BJ (cell line): ENCODE data around the gene TNIK. TPM values are rescaled to one million over a fixed set of nuclear protein-coding genes. Genes with fewer than 3 reads are reported as not detected.

Experiments
- CTCF ChIA-PET: fragments of 350-600 bp; formaldehyde crosslinking; extraction: SDS; loops from one replicate; lab custom pipeline; 2021; ENCODE audit warnings: antibody characterized with exemption, inconsistent platforms; lab: Yijun Ruan, JAX
- POLR2A ChIA-PET: fragments of 300-600 bp; sonication (Branson Sonifier 250); formaldehyde crosslinking; extraction: SDS; loops from one replicate; lab custom pipeline; 2021; ENCODE audit warnings: antibody characterized with exemption; lab: Charles Lee
- DNase-seq: peaks from one replicate; pipeline ENCODE4 v3.0.0-alpha.2; 2011; ENCODE audit warnings: low read depth
- H3K27me3 ChIP-seq: 2 replicates; pipeline ENCODE4 v1.6.0; 2011; ENCODE audit warnings: low read length; ENCODE audit not compliant: control insufficient read depth, insufficient read depth
- H3K36me3 ChIP-seq: 2 replicates; pipeline ENCODE4 v1.5.1; 2011; ENCODE audit warnings: low read length; ENCODE audit not compliant: control insufficient read depth, insufficient read depth
- H3K4me3 ChIP-seq: 2 replicates; pipeline ENCODE4 v1.5.1; 2011; ENCODE audit warnings: low read depth, mild to moderate bottlenecking, control low read depth, low read length
- polyA plus RNA-seq: library from polyadenylated mRNA; depleted of rRNA; stranded (reverse); fragments of >200 nt; gene quantifications from 2 replicates; pipeline ENCODE4 v1.2.3, GENCODE V29; 2011
- TF ChIP-seq, protein P1 (sequence below): IDR thresholded peaks from 2 replicates; pipeline ENCODE4 v1.5.1; 2011; ENCODE audit warnings: low read depth, mild to moderate bottlenecking, control low read depth, inconsistent platforms, low read length, moderate library complexity; ENCODE audit not compliant: insufficient read depth

Gene TNIK
- polyA plus RNA-seq, 1 experiment = 2.1 TPM

DNA sequence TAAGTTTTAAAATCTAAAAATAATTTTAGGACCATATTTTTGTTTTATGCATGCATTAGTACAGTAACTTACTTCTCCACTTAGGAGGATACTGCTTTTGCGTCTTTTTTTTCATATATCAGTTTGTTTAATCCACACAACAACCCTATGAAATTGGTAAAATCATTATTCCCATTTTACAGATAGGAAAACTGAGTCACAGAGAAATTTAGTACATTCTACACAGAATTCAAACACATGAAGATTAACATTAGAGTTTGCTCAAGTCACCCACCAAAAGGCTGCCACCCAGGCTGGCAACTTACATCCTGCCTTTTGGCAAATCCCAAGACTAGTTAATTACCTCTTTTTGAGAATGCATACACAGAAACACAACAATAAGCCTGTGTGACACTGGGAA is 28.7 kb downstream of the TNIK start:
- ChIA-PET POLR2A (no interaction called here), CTCF (interaction anchor here (0.6 kb wide), 1 partner anchor 41 kb away, joined by 4 read pairs; no protein-coding TSS in a partner anchor)
- Histone ChIP-seq H3K4me3 (no peak overlapping the region), H3K27me3 (no peaks in the 10 kb centered on the region), H3K36me3 (no peaks in the 10 kb centered on the region)
- DNase-seq = no peak
- TF ChIP-seq, protein P1, sequence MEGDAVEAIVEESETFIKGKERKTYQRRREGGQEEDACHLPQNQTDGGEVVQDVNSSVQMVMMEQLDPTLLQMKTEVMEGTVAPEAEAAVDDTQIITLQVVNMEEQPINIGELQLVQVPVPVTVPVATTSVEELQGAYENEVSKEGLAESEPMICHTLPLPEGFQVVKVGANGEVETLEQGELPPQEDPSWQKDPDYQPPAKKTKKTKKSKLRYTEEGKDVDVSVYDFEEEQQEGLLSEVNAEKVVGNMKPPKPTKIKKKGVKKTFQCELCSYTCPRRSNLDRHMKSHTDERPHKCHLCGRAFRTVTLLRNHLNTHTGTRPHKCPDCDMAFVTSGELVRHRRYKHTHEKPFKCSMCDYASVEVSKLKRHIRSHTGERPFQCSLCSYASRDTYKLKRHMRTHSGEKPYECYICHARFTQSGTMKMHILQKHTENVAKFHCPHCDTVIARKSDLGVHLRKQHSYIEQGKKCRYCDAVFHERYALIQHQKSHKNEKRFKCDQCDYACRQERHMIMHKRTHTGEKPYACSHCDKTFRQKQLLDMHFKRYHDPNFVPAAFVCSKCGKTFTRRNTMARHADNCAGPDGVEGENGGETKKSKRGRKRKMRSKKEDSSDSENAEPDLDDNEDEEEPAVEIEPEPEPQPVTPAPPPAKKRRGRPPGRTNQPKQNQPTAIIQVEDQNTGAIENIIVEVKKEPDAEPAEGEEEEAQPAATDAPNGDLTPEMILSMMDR = no peak

DNA sequence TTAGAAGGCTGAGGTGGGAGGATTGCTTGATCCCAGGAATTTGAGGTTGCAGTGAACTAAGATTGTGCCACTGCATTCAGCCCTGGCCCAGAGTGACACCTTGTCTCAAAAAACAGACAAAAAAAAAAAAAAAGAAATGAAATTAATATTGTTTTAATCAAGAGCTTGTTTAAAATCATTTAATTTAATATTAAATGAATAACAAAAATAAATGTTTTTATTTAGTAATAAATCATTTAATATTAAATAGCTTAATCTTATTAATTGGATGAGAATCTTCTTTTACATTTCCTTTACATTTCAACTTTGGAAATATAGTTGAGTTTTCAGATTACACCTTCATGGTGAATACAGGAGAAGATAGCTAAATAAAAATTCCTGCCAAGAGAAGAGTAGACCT is 29.7 kb downstream of the TNIK start:
- Histone ChIP-seq H3K36me3 (no peaks in the 10 kb centered on the region), H3K27me3 (no peaks in the 10 kb centered on the region), H3K4me3 (no peak overlapping the region)
- no peak for DNase-seq
- POLR2A ChIA-PET = no interaction called here
- CTCF ChIA-PET = interaction anchor here (0.8 to 1.6 kb wide), 2 partner anchors 11 to 83 kb away, joined by 3 to 5 read pairs; no protein-coding TSS in a partner anchor
- TF ChIP-seq, protein P1 = no peak

DNA sequence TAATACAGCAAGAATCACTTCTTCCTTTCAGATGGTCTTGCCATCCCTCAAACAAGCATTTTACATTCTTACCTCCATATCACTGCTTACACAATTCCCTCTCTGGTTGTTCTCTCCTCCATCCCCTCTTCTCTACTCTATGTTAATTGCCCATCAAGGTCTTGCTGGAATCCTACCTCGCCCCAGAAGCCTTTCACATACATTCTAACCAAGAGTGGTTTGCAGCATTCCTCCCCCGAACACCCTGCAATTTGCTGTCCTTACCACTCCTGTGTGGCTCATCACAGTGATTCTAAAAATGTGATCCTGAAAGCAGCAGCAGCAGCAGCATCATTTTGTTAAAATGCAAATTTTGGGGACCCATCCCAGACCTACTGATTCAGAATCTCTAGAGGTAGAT is 30.6 kb downstream of the TNIK start:
- Histone ChIP-seq H3K27me3 (no peaks in the 10 kb centered on the region), H3K4me3 (no peak overlapping the region), H3K36me3 (no peaks in the 10 kb centered on the region)
- DNase-seq = no peak
- TF ChIP-seq, protein P1 = no peak
- ChIA-PET CTCF (interaction anchor here (1.6 to 2.1 kb wide), 2 partner anchors 10 to 19 kb away, joined by 5 to 6 read pairs; no protein-coding TSS in a partner anchor), POLR2A (no interaction called here)

DNA sequence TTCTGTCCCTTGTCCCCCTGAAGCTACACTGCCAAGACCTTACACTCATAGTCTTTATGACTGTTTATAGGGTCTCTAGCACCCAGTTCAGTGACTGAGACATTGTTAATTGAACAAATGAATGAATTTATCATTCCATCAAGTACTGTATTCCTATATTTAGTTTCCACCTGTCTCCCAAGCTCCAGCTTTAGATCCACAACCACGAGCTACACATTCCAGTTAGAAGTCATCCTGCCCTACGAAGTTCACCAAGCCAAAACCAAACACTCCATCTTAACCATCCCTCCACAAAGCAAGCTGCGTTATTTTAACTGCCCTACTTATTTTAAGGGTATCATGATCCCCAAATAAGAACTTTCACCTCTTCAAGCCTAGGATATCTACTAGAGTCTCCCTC is 31.3 kb downstream of the TNIK start:
- POLR2A ChIA-PET = no interaction called here
- TF ChIP-seq, protein P1 = no peak
- no peak overlapping the region for H3K4me3 ChIP-seq
- no peak for DNase-seq
- H3K27me3 ChIP-seq = no peaks in the 10 kb centered on the region
- CTCF ChIA-PET = interaction anchor here (0.7 to 2.1 kb wide), 2 partner anchors 18 to 274 kb away, joined by 4 to 6 read pairs; no protein-coding TSS in a partner anchor
- no peaks in the 10 kb centered on the region for H3K36me3 ChIP-seq

DNA sequence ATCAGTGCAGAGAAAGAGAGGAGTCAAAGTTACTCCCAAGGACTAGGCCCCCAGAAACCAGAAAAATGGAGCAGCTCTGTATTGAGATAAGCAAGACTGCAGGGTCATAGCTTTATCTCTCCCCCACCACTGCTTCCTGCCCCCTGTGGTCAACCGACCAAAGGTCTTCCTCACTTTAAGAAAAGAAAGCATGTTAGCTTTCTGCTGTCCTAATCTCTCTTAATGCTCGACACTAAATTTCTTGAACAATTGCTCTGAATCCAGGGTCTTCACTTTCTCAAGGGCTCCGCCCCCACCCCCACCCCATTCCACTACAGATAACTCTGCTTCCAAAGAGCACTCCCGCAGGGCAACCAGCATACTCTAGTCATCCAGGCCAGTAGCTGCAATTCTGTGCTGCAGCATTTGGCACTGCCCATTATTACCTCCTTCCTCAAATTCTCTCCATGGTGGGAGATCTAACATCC is 31.9 kb downstream of the TNIK start:
- Histone ChIP-seq H3K27me3 (no peaks in the 10 kb centered on the region), H3K36me3 (no peaks in the 10 kb centered on the region), H3K4me3 (no peak overlapping the region)
- TF ChIP-seq, protein P1 = no peak
- CTCF ChIA-PET = interaction anchor here (0.7 to 2.1 kb wide), 3 partner anchors 17 to 273 kb away, joined by 3 to 6 read pairs (median 4); no protein-coding TSS in a partner anchor
- POLR2A ChIA-PET = interaction anchor here (0.6 kb wide), 1 partner anchor 423 kb away, joined by 3 read pairs; no protein-coding TSS in a partner anchor
- DNase-seq = no peak
